A549 (cell line): Measurements from ENCODE around the gene ITGBL1. TPM values are rescaled to one million over a fixed set of nuclear protein-coding genes. Genes with fewer than 3 reads are reported as not detected.

Experiments used
- ATAC-seq, 2 experiments: fragments of 200-7000 bp in 1 of 2; fragments of >200 bp in 1 of 2; cut with Nextera tagmentation in 1 of 2; cut with Tn5 transposase in 1 of 2; 3 replicates each; pipeline versions ENCODE4 v1.8.0 to v1.9.1; 2018 to 2020; ENCODE audit warnings: mild to moderate bottlenecking in 1 of 2, moderate library complexity in 1 of 2
- CTCF ChIA-PET: fragments of 300-600 bp; sonication (Branson Sonifier 250); formaldehyde crosslinking; extraction: SDS; loops from one replicate; lab custom pipeline; 2021; ENCODE audit warnings: antibody characterized with exemption, inconsistent platforms; lab: Yijun Ruan, JAX
- POLR2A ChIA-PET: fragments of 350-600 bp; formaldehyde crosslinking; extraction: SDS; loops from one replicate; lab custom pipeline; 2021; ENCODE audit warnings: antibody characterized with exemption, inconsistent platforms; lab: Yijun Ruan, JAX
- DNase-seq, 2 experiments: peaks; one replicate each; pipeline versions ENCODE4 v3.0.0 to v3.0.0-alpha.2; 2011 to 2016; ENCODE audit warnings: low read depth in 1 of 2, low spot score in 1 of 2
- FAIRE-seq: peaks from 2 replicates; lab custom pipeline; 2011; peaks lifted over from hg19 to GRCh38; lab: Jason Lieb, UNC
- H3K27ac ChIP-seq, 2 experiments: fragments of >200 bp; sonication (Bioruptor Twin); formaldehyde crosslinking; 3 replicates each; pipeline ENCODE4 v1.5.1; 2016 to 2017
- H3K4me1 ChIP-seq: fragments of >200 bp; sonication (Bioruptor Twin); formaldehyde crosslinking; 3 replicates; pipeline ENCODE4 v1.6.1; 2016
- H3K4me2 ChIP-seq: fragments of >200 bp; sonication (Bioruptor Twin); formaldehyde crosslinking; 3 replicates; pipeline ENCODE4 v1.6.1; 2016
- H3K4me3 ChIP-seq: fragments of >200 bp; sonication (Bioruptor Twin); formaldehyde crosslinking; 3 replicates; pipeline ENCODE4 v1.5.1; 2016
- H3K9me3 ChIP-seq: fragments of >200 bp; sonication (Bioruptor Twin); formaldehyde crosslinking; 3 replicates; pipeline ENCODE4 v1.6.1; 2016
- CEBPB ChIP-seq, 2 experiments: fragments of >200 bp in 1 of 2; sonication (Bioruptor Twin) in 1 of 2; formaldehyde crosslinking in 1 of 2; IDR thresholded peaks; 2 replicates each; pipeline ENCODE4 v1.6.1; 2012 to 2016
- CHD2 ChIP-seq: fragments of 150-350 bp; IDR thresholded peaks from 2 replicates; pipeline ENCODE4 v1.6.1; 2014; ENCODE audit warnings: low read length; ENCODE audit not compliant: partially characterized antibody
- FOSL2 ChIP-seq, 2 experiments: fragments of 450-650 bp in 1 of 2; fragments of >200 bp in 1 of 2; sonication (Bioruptor Twin) in 1 of 2; formaldehyde crosslinking; IDR thresholded peaks; 2 replicates each; pipeline versions ENCODE4 v1.5.0 to v1.6.1; 2016 to 2020; ENCODE audit warnings: mild to moderate bottlenecking in 1 of 2, moderate library complexity in 1 of 2
- GATA3 ChIP-seq: IDR thresholded peaks from 2 replicates; pipeline ENCODE4 v1.6.1; 2012; ENCODE audit warnings: borderline replicate concordance
- HDAC2 ChIP-seq: fragments of 200-600 bp; sonication (generic); IDR thresholded peaks from 2 replicates; pipeline ENCODE4 v1.6.1; 2016
- JUN ChIP-seq, 2 experiments: fragments of >200 bp; sonication (Bioruptor Twin); formaldehyde crosslinking; IDR thresholded peaks; 2 replicates in 1 of 2; 3 replicates in 1 of 2; pipeline ENCODE4 v1.6.1; 2016 to 2017
- KDM1A ChIP-seq: fragments of 200-600 bp; sonication (generic); IDR thresholded peaks from 2 replicates; pipeline ENCODE4 v1.6.1; 2016; ENCODE audit warnings: low read depth, mild to moderate bottlenecking
- MAFK ChIP-seq: fragments of 450-650 bp; IDR thresholded peaks from 2 replicates; pipeline ENCODE4 v1.6.1; 2014; ENCODE audit not compliant: partially characterized antibody
- MYC ChIP-seq: IDR thresholded peaks from 2 replicates; pipeline ENCODE4 v1.6.1; 2012; ENCODE audit warnings: mild to moderate bottlenecking, inconsistent platforms, low read length, improper control_type of control experiment, borderline replicate concordance
- NFE2L2 ChIP-seq: fragments of 150-350 bp; conservative IDR thresholded peaks from 2 replicates; pipeline ENCODE4 v1.6.1; 2014; ENCODE audit warnings: low read length
- NPAS2 ChIP-seq: fragments of 250-450 bp; sonication (Bioruptor Pico); IDR thresholded peaks from 2 replicates; pipeline ENCODE4 v1.8.0; 2022; ENCODE audit warnings: mild to moderate bottlenecking, moderate library complexity, borderline replicate concordance
- RFX5 ChIP-seq: fragments of 450-650 bp; IDR thresholded peaks from 2 replicates; pipeline ENCODE4 v1.7.1; 2014; ENCODE audit warnings: antibody characterized with exemption, mild to moderate bottlenecking, moderate library complexity
- TFCP2L1 ChIP-seq: fragments of 250-450 bp; sonication (Bioruptor Pico); IDR thresholded peaks from 2 replicates; pipeline ENCODE4 v1.5.0; 2021; ENCODE audit warnings: mild to moderate bottlenecking
- ZNF302 ChIP-seq: fragments of 250-450 bp; sonication (Bioruptor Pico); IDR thresholded peaks from 2 replicates; pipeline ENCODE4 v1.9.0; 2021; ENCODE audit warnings: inconsistent platforms, mild to moderate bottlenecking, moderate library complexity
- ZSCAN20 ChIP-seq: fragments of 250-450 bp; sonication (Bioruptor Pico); IDR thresholded peaks from 2 replicates; pipeline ENCODE4 v1.8.0; 2022; ENCODE audit warnings: mild to moderate bottlenecking, moderate library complexity
- WGBS: methylation state at CpG from one replicate; pipeline ENCODE4 v1.1.6; 2017; ENCODE audit errors: missing lambda C conversion rate; 5-methylcytosine and 5-hydroxymethylcytosine counted together
- polyA plus RNA-seq, 4 experiments: library from polyadenylated mRNA; depleted of rRNA in 3 of 4; stranded (reverse); fragments of >200 nt; fragmentation: RNase III in 1 of 4; extraction: RNeasy Plus Mini Kit Qiagen cat#74134 plus additional on column Dnase treatment in 1 of 4; gene quantifications; 2 replicates in 3 of 4; 3 replicates in 1 of 4; pipeline ENCODE4 v1.2.3, GENCODE V29; 2011 to 2017
- TF ChIP-seq, protein P1 (sequence below): fragments of 200-600 bp; sonication (generic); IDR thresholded peaks from 2 replicates; pipeline ENCODE4 v1.6.1; 2016; ENCODE audit warnings: antibody characterized with exemption, mild to moderate bottlenecking, moderate library complexity
- TF ChIP-seq, protein P2 (sequence below): fragments of 450-650 bp; IDR thresholded peaks from 2 replicates; pipeline ENCODE4 v1.6.1; 2014; ENCODE audit warnings: antibody characterized with exemption
- TF ChIP-seq, protein P3 (sequence below): fragments of >200 bp; sonication (Bioruptor Twin); formaldehyde crosslinking; IDR thresholded peaks from 3 replicates; pipeline ENCODE4 v1.5.1; 2016
- TF ChIP-seq, protein P4 (sequence below): IDR thresholded peaks from 2 replicates; pipeline ENCODE4 v1.6.1; 2012

Gene ITGBL1
- polyA plus RNA-seq, 2 of the 4 experiments (the other 2 are of a cell fraction): 0.40 to 1.3 TPM

DNA sequence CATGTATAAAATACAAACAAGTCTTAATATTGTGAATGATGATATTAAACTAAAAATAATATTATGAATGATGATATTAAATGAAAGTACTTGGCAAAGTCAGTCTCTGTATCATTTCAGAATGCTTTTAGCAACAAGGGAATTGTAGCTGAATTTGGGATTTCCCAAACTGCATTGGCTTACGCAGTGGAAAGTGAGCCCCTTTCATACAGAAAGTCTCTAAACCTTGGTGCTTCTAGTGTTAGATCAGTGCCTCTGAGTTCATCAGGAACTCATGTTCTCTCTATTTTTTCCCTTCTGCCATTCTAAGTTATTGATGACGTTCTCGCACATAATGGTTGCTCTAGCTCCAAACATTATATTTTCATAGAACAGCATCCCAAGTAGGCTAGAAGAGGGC is 300.0 kb downstream of the ITGBL1 start:
- WGBS: 96% methylated on average over 3 of the region's 3 CpGs
- Histone ChIP-seq H3K4me1 (peaks cover 8% of the 10 kb centered on the region; the same call in 2 of the 3 replicates), H3K9me3 (no peaks in the 10 kb centered on the region), H3K4me2 (no peak overlapping the region), H3K27ac (no peak overlapping the region), H3K4me3 (no peak overlapping the region)
- POLR2A ChIA-PET: no interaction called here
- TF ChIP-seq ZNF302 (no peak), FOSL2 (IDR thresholded peaks at IDR 0.05) (no peak), FOSL2 (CRISPR knock-in tag; IDR thresholded peaks at IDR 0.05) (no peak), RFX5 (no peak), KDM1A (no peak), HDAC2 (no peak), NFE2L2 (no peak)
- TF ChIP-seq, protein P1, sequence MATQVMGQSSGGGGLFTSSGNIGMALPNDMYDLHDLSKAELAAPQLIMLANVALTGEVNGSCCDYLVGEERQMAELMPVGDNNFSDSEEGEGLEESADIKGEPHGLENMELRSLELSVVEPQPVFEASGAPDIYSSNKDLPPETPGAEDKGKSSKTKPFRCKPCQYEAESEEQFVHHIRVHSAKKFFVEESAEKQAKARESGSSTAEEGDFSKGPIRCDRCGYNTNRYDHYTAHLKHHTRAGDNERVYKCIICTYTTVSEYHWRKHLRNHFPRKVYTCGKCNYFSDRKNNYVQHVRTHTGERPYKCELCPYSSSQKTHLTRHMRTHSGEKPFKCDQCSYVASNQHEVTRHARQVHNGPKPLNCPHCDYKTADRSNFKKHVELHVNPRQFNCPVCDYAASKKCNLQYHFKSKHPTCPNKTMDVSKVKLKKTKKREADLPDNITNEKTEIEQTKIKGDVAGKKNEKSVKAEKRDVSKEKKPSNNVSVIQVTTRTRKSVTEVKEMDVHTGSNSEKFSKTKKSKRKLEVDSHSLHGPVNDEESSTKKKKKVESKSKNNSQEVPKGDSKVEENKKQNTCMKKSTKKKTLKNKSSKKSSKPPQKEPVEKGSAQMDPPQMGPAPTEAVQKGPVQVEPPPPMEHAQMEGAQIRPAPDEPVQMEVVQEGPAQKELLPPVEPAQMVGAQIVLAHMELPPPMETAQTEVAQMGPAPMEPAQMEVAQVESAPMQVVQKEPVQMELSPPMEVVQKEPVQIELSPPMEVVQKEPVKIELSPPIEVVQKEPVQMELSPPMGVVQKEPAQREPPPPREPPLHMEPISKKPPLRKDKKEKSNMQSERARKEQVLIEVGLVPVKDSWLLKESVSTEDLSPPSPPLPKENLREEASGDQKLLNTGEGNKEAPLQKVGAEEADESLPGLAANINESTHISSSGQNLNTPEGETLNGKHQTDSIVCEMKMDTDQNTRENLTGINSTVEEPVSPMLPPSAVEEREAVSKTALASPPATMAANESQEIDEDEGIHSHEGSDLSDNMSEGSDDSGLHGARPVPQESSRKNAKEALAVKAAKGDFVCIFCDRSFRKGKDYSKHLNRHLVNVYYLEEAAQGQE: no peak
- TF ChIP-seq, protein P2, sequence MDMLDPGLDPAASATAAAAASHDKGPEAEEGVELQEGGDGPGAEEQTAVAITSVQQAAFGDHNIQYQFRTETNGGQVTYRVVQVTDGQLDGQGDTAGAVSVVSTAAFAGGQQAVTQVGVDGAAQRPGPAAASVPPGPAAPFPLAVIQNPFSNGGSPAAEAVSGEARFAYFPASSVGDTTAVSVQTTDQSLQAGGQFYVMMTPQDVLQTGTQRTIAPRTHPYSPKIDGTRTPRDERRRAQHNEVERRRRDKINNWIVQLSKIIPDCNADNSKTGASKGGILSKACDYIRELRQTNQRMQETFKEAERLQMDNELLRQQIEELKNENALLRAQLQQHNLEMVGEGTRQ: no peak
- CTCF ChIA-PET: no interaction called here
- DNase-seq (no peak), FAIRE-seq (no peak), ATAC-seq (no peak)

DNA sequence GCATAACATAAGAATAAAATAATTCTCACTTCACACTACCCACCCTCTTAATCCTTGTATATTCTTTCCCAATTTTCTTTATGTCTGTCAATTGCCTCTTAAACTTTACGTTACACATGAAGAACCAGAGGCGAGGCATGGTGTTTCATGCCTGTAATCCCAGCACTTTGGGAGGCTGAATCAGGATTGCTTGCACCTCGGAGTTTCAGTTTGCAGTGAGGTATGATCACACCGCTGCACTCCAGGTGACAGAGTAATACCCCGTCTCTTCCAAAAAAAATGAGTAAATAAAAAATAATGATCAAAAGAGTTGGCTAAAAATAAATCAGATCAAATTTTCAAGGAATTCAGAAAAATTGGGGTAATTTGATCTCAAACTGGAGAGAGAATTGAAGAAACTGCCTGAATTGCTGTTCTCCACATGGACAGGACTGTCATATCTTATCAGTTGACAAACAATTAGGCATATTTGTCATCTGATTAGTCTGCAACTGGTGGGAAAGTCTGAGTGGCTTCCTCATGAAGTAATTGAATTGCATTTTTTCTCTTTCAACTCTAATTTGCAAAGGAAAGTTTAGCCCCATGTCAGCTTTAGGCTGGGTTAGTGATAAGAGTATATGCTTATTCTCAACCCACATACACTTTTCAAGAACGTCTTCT is 302.9 kb downstream of the ITGBL1 start:
- CTCF ChIA-PET: interaction anchor here (3.7 kb wide), 1 partner anchor 241 kb away, joined by 19 read pairs; no protein-coding TSS in a partner anchor
- Histone ChIP-seq H3K9me3 (no peaks in the 10 kb centered on the region), H3K4me2 (no peak overlapping the region), H3K27ac (no peak overlapping the region), H3K4me3 (no peak overlapping the region), H3K4me1 (peaks cover 5% of the 10 kb centered on the region; the same call in 2 of the 3 replicates)
- POLR2A ChIA-PET: no interaction called here
- ATAC-seq: no peak
- WGBS: 82% methylated on average over 6 of the region's 6 CpGs
- TF ChIP-seq CHD2 (no peak), FOSL2 (IDR thresholded peaks at IDR 0.05) (no peak), FOSL2 (CRISPR knock-in tag; IDR thresholded peaks at IDR 0.05) (no peak), JUN (IDR thresholded peaks at IDR 0.05) (no peak), CEBPB (IDR thresholded peaks at IDR 0.05) (no peak), NPAS2 (CRISPR knock-in tag) (no peak), ZSCAN20 (CRISPR knock-in tag) (no peak), TFCP2L1 (CRISPR knock-in tag) (no peak), GATA3 (no peak), MYC (no peak), MAFK (no peak)
- TF ChIP-seq, protein P3, sequence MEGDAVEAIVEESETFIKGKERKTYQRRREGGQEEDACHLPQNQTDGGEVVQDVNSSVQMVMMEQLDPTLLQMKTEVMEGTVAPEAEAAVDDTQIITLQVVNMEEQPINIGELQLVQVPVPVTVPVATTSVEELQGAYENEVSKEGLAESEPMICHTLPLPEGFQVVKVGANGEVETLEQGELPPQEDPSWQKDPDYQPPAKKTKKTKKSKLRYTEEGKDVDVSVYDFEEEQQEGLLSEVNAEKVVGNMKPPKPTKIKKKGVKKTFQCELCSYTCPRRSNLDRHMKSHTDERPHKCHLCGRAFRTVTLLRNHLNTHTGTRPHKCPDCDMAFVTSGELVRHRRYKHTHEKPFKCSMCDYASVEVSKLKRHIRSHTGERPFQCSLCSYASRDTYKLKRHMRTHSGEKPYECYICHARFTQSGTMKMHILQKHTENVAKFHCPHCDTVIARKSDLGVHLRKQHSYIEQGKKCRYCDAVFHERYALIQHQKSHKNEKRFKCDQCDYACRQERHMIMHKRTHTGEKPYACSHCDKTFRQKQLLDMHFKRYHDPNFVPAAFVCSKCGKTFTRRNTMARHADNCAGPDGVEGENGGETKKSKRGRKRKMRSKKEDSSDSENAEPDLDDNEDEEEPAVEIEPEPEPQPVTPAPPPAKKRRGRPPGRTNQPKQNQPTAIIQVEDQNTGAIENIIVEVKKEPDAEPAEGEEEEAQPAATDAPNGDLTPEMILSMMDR: no peak
- TF ChIP-seq, protein P1: no peak
- TF ChIP-seq, protein P4, sequence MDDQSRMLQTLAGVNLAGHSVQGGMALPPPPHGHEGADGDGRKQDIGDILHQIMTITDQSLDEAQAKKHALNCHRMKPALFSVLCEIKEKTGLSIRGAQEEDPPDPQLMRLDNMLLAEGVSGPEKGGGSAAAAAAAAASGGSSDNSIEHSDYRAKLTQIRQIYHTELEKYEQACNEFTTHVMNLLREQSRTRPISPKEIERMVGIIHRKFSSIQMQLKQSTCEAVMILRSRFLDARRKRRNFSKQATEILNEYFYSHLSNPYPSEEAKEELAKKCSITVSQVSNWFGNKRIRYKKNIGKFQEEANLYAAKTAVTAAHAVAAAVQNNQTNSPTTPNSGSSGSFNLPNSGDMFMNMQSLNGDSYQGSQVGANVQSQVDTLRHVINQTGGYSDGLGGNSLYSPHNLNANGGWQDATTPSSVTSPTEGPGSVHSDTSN: no peak
- no peak for FAIRE-seq
- DNase-seq: no peak
